NCI-H526 (cell line): ENCODE data around the gene TAMALIN.
A peak's percentile ranks its signal among the peaks of the same experiment; 100 is the strongest.

Source experiments
- DNase-seq, 2 experiments: peaks; one replicate each; lab custom pipeline; 2025; lab: John Stamatoyannopoulos, UW

Gene TAMALIN

DNA sequence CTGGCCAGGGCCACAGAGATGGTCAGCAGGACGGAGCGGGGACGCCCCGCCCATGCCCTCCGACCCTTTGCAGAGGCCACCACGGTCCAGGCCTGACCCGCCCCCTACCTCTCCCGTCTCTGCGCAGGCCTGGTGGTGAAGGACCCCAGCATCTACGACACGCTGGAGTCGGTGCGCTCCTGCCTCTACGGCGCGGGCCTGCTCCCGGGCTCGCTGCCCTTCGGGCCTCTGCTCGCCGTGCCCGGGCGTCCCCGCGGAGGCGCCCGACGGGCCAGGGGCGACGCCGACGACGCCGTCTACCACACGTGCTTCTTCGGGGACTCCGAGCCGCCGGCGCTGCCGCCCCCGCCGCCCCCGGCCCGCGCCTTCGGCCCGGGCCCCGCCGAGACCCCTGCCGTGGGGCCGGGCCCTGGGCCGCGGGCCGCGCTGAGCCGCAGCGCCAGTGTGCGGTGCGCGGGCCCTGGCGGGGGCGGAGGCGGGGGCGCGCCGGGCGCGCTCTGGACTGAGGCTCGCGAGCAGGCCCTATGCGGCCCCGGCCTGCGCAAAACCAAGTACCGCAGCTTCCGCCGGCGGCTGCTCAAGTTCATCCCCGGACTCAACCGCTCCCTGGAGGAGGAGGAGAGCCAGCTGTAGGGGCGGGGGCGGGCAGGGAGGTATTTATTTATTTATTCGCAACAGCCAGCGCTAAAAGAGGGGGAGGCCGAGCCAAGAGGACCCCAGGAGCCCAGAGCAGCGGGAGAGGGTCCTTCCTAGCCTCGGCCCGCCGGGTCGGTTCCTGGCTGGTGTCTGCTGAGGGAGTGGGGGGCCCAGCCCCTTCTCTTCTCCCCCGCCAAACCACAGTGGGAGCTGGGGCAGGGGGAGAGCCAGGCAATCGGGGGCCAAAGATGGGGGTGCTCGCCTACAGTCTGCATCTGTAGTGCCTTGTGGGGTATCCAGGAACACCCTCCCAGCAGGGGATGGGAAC lies 8.1 kb downstream of the TAMALIN start:
- DNase-seq = peak in 1 of 2 experiments; percentile 76

- peak; percentile 82 to 87 for DNase-seq
Measured at GRCh38 chr12:52015532-52016041, 8.8 kb downstream of the TAMALIN start.

GRCh38 chr12:52018433-52019112 lies 11.8 kb downstream of the TAMALIN start:
- peak; percentile 66 to 85 for DNase-seq

- DNase-seq = peak in 1 of 2 experiments; percentile 80
Measured at GRCh38 chr12:52019113-52019770, 12.5 kb downstream of the TAMALIN start.

- DNase-seq = peak; percentile 76 to 88
Measured at GRCh38 chr12:52020539-52021336, 14.0 kb downstream of the TAMALIN start.

DNA sequence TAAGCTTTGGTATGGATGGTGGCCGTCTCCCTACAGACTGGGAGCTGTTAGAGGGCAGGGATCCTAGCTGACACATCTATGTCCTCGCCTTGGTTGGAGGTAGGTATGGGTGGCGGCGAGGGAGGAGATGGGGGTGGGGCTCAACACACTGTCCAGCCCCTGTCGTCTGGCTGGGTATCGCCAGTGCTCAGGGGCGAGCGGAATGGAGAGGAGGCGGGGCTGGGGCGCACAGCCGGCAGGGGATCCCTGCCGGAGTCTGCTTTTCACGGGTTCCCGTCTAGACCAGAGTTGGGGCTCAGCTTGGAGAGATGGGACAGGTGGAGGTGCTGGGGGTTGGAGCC lies 16.1 kb downstream of the TAMALIN start:
- peak in 1 of 2 experiments; percentile 84 for DNase-seq

GRCh38 chr12:52023182-52023975 lies 16.6 kb downstream of the TAMALIN start:
- DNase-seq = peak; percentile 39 to 92

- DNase-seq = no peak
Measured at GRCh38 chr12:52023976-52024688, 17.4 kb downstream of the TAMALIN start.

- no peak for DNase-seq
Measured at GRCh38 chr12:52024845-52025230, 18.1 kb downstream of the TAMALIN start.

GRCh38 chr12:52026263-52026662 lies 19.5 kb downstream of the TAMALIN start:
- DNase-seq = no peak

- no peak for DNase-seq
Measured at GRCh38 chr12:52027085-52027843, 20.5 kb downstream of the TAMALIN start.

DNA sequence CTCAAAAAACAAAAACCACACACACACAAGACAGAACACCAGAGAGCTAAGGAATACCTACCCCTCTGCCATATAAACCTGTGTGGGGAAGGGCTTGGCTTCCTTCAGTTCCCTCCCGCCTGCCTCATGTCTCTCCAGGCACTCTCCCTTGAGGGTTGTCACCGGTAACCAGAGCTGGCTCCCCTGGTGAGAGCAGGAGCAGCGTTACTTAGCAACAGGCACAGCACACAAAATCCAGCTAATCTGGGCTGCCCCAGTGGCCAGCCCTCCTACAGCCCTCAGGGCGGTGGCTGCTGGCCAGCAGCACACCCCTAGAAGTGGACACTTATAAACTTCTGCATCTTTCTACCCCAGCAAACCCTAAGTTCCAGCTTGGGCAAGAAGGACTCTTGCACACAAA lies 22.9 kb downstream of the TAMALIN start:
- peak; percentile 80 to 90 for DNase-seq

GRCh38 chr12:52032446-52032803 lies 25.7 kb downstream of the TAMALIN start:
- DNase-seq = no peak

DNA sequence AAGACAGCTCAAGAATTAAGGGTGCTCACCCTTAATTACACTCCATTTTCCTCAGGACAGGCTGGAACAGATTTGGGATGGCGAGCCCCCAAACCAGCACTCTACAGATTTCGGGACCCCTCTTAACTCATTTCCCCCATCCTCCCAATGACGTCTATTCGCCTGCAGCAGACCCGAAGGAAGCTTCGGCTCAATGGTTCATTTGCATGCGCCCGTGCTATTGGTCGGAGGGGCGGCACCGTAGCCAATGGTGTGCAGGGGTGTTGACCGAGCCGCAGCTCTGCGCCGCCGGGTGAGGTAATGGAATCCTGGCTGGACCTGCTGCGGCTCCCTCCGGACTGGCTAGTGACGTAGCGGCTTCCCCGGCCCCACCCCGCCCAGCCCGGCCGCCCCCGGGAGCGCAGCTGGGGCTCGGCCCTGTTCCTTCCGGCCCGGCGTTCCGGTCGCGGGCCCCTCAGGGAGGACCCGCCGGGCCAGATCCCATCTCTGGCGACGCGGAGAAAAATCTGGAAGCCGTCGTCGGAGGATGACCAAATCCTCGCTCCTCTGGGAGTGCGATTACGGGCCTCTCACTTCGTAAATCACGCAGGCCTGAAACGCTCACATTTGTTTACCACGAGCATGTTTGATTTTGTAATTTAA lies 26.2 kb downstream of the TAMALIN start:
- DNase-seq = peak; percentile 89 to 96

DNA sequence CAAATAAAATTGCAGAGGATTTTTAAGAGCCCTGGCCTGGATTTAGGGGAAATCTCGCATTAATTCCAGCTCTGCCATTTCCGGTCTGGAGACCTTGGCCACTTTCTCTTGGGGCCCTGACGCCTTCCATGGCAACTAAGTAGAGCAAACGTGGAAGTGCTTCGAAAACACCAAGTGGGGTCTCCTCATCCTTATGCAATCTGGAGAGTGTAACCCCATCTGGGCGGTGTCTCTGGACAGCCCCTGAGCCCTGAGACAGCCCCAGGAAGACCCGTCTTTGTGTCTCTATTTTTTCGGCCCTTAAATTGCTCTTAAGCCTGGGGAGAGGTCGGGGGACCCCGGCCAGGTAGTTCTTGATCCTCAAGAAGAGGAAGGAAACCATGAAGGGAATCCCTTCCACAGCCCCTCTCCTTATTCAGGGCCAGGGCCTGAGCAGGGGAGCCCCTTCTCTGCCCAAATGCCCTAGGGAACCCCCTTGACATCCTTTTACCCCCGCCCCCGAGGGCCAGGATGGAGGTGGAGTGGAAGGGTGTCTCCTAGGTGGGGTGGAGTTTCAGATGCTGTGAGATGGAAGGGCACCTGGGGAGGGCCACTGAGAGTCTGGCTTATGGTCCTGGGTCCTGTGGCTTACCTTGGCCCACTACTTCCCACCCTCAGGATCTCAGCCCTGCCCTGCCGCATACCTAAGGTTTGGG lies 26.8 kb downstream of the TAMALIN start:
- no peak for DNase-seq

DNA sequence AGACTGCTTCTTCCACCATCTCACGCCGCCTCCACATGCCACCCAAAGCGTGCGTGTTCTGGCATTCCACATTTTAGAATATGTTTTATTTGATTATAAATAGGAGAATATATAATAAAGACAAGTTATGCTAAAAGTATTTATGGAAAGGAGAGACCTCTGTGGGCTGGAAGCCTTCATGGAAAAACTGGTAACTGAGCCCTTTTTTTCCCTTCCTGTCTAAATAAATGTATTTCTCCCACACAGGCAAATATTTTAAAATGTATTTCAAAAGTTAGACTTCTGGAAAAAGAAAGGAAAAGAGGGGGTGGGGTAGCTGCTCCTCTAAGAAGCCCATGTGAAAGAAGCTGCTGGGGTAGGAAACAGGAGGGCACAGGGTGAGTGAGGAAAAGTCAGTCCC lies 28.4 kb downstream of the TAMALIN start:
- no peak for DNase-seq

DNA sequence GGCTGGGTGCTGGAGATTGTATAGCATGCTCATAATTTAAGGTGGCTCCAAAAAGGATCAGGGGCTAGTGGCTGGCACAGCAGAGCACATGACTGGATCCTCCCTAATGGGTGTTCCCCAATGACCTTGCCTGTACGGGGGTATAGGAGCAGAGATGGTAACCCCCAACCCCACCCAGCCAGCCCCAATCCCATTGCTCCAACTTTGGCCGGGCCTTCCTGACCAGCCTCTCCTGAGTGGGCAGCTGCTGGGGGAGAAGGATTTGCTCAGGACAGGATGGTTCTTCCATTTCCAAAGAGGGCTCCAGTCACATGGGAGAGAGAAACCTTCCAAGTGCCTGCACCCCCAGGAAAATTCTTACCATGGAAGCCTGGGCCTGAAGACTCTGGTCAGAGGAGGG lies 29.2 kb downstream of the TAMALIN start:
- no peak for DNase-seq

DNA sequence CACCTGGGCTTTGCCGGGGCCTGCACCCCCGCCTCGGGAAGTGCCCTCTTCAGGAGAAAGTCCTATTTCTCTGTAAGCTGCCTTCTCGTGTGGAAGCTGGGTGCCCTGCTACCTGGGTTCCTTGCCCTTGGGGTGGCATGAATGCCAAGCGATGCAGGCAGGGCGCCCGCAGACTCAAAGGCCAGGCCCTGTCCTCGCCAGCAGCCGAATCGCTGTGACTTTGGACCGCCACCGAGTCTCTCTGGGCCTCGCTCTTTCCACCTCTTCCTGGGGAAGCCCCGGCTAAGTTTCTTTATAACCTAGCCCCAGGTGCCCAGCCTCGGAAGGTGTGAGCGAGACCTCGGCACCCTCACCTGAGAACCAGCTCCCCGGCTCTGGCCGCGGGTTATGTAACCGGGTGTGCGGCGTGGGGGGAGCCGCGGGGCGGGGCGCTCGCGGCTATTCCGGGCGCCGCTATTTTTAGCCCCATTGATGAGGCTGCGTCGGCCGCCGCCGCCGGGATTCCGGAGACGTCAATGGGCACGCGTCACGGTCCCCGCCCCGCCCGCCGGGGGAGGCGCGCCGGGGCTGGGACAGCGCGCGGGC lies 29.9 kb downstream of the TAMALIN start:
- DNase-seq = peak; percentile 25 to 83
